Measurements from ENCODE around the gene UBALD1.

DNA sequence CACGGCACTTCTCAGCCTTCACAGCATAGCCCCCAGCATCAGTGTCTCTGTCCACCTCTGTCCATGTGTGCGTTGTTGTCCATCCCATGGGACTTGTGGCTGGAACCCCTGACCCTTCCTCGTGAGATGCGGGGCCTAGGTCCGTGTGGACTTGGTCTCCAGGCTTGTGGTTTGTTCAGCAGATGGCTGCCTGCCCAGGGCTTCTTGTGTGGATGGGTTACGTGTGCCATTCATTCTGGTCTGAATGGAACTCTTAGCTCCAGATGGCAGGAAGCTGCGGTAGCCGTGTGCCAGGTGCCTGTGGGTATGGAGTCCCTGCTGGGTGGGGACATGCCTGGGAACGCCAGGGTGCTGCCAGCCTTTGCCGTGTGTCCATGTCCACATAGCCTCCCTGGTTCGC is 47.0 kb upstream of the UBALD1 start:
- TF ChIP-seq, protein P1, sequence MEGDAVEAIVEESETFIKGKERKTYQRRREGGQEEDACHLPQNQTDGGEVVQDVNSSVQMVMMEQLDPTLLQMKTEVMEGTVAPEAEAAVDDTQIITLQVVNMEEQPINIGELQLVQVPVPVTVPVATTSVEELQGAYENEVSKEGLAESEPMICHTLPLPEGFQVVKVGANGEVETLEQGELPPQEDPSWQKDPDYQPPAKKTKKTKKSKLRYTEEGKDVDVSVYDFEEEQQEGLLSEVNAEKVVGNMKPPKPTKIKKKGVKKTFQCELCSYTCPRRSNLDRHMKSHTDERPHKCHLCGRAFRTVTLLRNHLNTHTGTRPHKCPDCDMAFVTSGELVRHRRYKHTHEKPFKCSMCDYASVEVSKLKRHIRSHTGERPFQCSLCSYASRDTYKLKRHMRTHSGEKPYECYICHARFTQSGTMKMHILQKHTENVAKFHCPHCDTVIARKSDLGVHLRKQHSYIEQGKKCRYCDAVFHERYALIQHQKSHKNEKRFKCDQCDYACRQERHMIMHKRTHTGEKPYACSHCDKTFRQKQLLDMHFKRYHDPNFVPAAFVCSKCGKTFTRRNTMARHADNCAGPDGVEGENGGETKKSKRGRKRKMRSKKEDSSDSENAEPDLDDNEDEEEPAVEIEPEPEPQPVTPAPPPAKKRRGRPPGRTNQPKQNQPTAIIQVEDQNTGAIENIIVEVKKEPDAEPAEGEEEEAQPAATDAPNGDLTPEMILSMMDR (IDR thresholded peaks at IDR 0.05): no peak
- TF ChIP-seq POLR2A (IDR thresholded peaks at IDR 0.05): no peak

Data from esophagus squamous epithelium (tissue), 4 donors.